ENCODE results near the gene NPIPB6. TPM values are rescaled to one million over a fixed set of nuclear protein-coding genes. Genes with fewer than 3 reads are reported as not detected.

The NPIPB6 gene
- total RNA-seq = 0.92 TPM

DNA sequence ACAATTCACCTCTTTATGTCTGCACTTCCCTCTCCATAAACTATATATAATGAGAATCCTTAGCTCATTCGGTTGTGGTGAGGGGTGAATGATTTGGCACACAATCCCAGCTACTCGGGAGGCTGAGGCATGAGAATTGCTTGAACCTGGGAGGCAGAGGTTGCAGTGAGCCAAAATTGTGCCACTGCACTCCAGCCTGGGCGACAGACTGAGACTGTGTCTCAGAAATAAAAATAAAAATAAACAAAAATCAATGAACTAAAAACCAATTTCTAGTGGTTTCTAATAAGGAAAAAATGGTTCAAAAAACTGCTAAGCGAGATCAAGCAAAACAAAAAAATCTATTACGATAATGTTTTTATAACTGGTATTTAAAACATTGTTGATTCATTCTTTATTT is at the start of gene NPIPB6:
Gene NPIPB6, minus strand, starts transcription at position 101 of the 400 bp plus-strand sequence. CDS start 686 bp downstream, outside the sequence.

DNA sequence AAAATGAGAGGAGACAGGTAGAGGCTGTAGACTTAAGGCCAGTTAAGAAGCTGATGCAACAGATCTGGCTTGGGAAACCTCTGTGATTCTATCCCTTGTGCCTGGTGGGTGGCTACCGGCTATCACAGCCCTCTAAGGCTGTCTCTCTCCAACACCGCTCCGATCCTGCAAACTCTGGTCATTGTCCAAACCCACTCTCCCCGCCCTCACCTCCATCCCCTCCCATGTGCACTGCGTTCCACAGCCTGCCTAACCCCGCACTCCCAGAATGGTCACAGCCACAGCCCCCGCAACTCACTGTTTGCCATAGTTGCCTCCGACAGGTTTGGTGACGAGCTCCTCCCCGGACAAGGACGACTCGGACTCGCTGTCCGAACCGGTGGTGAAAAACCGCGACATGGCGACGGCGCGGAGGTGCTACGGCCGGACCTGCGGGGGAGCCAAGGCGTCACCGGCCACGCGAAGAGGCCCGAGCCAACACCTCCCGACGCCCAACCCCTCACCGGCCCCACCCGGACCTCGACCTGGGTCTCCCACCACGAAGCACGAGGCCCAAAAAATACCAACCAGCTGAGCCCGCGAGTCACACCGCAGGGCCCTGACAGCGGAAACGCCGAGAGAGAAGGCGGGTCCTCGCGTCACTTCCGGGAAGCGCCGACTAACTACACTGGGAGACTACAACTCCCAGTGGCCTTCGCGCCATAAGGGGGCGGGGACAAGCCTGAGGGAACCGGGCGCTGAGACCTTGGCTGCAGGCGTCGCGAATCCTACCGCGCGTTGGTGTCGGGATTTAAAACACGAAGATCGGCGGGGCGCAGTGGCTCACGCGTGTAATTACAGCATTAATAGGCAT is 40.1 kb upstream of the NPIPB6 start, which contains the start of gene EIF3CL:
Gene EIF3CL, minus strand, starts transcription at position 622 of the 853 bp plus-strand sequence. Its CDS starts 223 bp downstream, at position 399.

Small RNA genes lying within 50 kb of the gene (small RNA-seq; reads per million reads assigned to genes)
- not detected for gene AC138904.2
- gene MIR6862-1 = not detected

Other genes starting within 250 kb of the NPIPB6 start
- 94.6 TPM for gene XPO6, start 151.5 kb downstream of the NPIPB6 start, total RNA-seq
- gene SBK1, start 71.0 kb downstream of the NPIPB6 start, total RNA-seq = 22.4 TPM
- gene EIF3CL, start 40.3 kb upstream of the NPIPB6 start, total RNA-seq = 115 TPM
- gene NPIPB7, start 108.8 kb upstream of the NPIPB6 start, total RNA-seq = not detected
- 21.5 TPM for gene CLN3, start 128.6 kb upstream of the NPIPB6 start, total RNA-seq
- 0.23 TPM for gene APOBR, start 131.1 kb upstream of the NPIPB6 start, total RNA-seq
- not detected for gene IL27, start 143.3 kb upstream of the NPIPB6 start, total RNA-seq
- gene NUPR1, start 175.5 kb upstream of the NPIPB6 start, total RNA-seq = 0.46 TPM
- 16.1 TPM for gene SGF29, start 190.4 kb upstream of the NPIPB6 start, total RNA-seq
- 0.69 TPM for gene SULT1A2, start 233.5 kb upstream of the NPIPB6 start, total RNA-seq
- 11.1 TPM for gene SULT1A1, start 246.5 kb upstream of the NPIPB6 start, total RNA-seq